Caco-2 (cell line): ENCODE measurements around the gene PCNA. TPM values are rescaled to one million over a fixed set of nuclear protein-coding genes. Genes with fewer than 3 reads are reported as not detected.

Experiments
- BruUV-seq: library from RNA; stranded (reverse); fragments of 400-500 nt; replicated peaks from 2 replicates; lab custom pipeline; 2021; lab: Mats Ljungman, UMichigan
- CTCF ChIA-PET: fragments of 300-600 bp; sonication (Branson Sonifier 250); formaldehyde crosslinking; loops from one replicate; lab custom pipeline; 2022; ENCODE audit warnings: antibody characterized with exemption; lab: Charles Lee
- POLR2A ChIA-PET: fragments of 300-600 bp; sonication (Branson Sonifier 250); formaldehyde crosslinking; loops from one replicate; lab custom pipeline; 2022; ENCODE audit warnings: antibody characterized with exemption; lab: Charles Lee
- DNase-seq, 2 experiments: peaks; one replicate each; pipeline versions ENCODE4 v3.0.0 to v3.0.0-alpha.2; 2020 to 2022
- H3K27me3 ChIP-seq: replicated peaks from 2 replicates; pipeline ENCODE4 v1.6.0; 2011; ENCODE audit warnings: low read length; ENCODE audit not compliant: control insufficient read depth, insufficient read depth
- H3K36me3 ChIP-seq: 2 replicates; pipeline ENCODE4 v1.5.1; 2011; ENCODE audit warnings: low read length; ENCODE audit not compliant: control insufficient read depth, insufficient read depth
- H3K4me1 ChIP-seq: fragments of 250-450 bp; sonication (Bioruptor Pico); 2 replicates; pipeline ENCODE4 v1.5.1; 2020; ENCODE audit warnings: mild to moderate bottlenecking
- H3K4me3 ChIP-seq: 2 replicates; pipeline ENCODE4 v1.5.1; 2011; ENCODE audit warnings: low read depth, mild to moderate bottlenecking, control low read depth, low read length
- H3K9me3 ChIP-seq: fragments of 250-450 bp; sonication (Bioruptor Pico); 2 replicates; pipeline ENCODE4 v1.5.1; 2020; ENCODE audit warnings: mild to moderate bottlenecking, moderate library complexity
- H3K27ac Mint-ChIP-seq: one replicate; pipeline ENCODE4 v1.8.0; 2022; ENCODE audit warnings: mixed read lengths; ENCODE audit not compliant: unreplicated experiment
- H3K27me3 Mint-ChIP-seq: one replicate; pipeline ENCODE4 v1.8.0; 2022; ENCODE audit warnings: mixed read lengths; ENCODE audit not compliant: insufficient read depth, unreplicated experiment
- H3K36me3 Mint-ChIP-seq: one replicate; pipeline ENCODE4 v1.8.0; 2022; ENCODE audit warnings: mild to moderate bottlenecking, mixed read lengths; ENCODE audit not compliant: insufficient read depth, unreplicated experiment
- H3K4me1 Mint-ChIP-seq: one replicate; pipeline ENCODE4 v1.8.0; 2022; ENCODE audit warnings: low read depth, mixed read lengths; ENCODE audit not compliant: unreplicated experiment
- H3K4me3 Mint-ChIP-seq: one replicate; pipeline ENCODE4 v1.8.0; 2022; ENCODE audit warnings: mild to moderate bottlenecking, moderate library complexity, mixed read lengths; ENCODE audit not compliant: unreplicated experiment
- H3K9me3 Mint-ChIP-seq: one replicate; pipeline ENCODE4 v1.8.0; 2022; ENCODE audit warnings: mixed read lengths; ENCODE audit not compliant: unreplicated experiment
- intact Hi-C: fragments of 100-400 bp; cut with micrococcal nuclease; formaldehyde crosslinking; loops from one replicate; pipeline ENCODE4 v1.10.0; 2022; ENCODE audit not compliant: unreplicated experiment
- total RNA-seq: library from RNA; stranded (reverse); gene quantifications from 2 replicates; pipeline ENCODE4 v1.2.3, GENCODE V29; 2022
- TF ChIP-seq, protein P1 (sequence below), 2 experiments: fragments of 200-600 bp in 1 of 2; IDR thresholded peaks; 1 replicate in 1 of 2; 2 replicates in 1 of 2; pipeline versions ENCODE4 v1.5.1 to v1.8.0; 2011 to 2022; ENCODE audit warnings: antibody characterized with exemption in 1 of 2, control low read depth in 1 of 2, inconsistent platforms in 1 of 2, low read depth in 1 of 2, low read length in 1 of 2, mild to moderate bottlenecking in 1 of 2, moderate library complexity in 1 of 2; ENCODE audit not compliant: insufficient read depth in 1 of 2, severe bottlenecking in 1 of 2, unreplicated experiment in 1 of 2

The PCNA gene
- total RNA-seq, 1 experiment from 2014 or later: 258 TPM

- H3K27me3 ChIP-seq: no peaks in the 10 kb centered on the region
- no peak for DNase-seq
- POLR2A ChIA-PET: no interaction called here
- Mint-ChIP-seq H3K9me3 (no peaks in the 10 kb centered on the region), H3K4me3 (no peak overlapping the region), H3K27ac (no peak overlapping the region), H3K36me3 (peaks cover 11% of the 10 kb centered on the region), H3K27me3 (no peaks in the 10 kb centered on the region), H3K4me1 (peaks cover 7% of the 10 kb centered on the region)
- CTCF ChIA-PET: interaction anchor here (1.9 kb wide), 1 partner anchor 17 kb away, joined by 4 read pairs; the partner anchor contains the start of gene CDS2
- TF ChIP-seq, protein P1, sequence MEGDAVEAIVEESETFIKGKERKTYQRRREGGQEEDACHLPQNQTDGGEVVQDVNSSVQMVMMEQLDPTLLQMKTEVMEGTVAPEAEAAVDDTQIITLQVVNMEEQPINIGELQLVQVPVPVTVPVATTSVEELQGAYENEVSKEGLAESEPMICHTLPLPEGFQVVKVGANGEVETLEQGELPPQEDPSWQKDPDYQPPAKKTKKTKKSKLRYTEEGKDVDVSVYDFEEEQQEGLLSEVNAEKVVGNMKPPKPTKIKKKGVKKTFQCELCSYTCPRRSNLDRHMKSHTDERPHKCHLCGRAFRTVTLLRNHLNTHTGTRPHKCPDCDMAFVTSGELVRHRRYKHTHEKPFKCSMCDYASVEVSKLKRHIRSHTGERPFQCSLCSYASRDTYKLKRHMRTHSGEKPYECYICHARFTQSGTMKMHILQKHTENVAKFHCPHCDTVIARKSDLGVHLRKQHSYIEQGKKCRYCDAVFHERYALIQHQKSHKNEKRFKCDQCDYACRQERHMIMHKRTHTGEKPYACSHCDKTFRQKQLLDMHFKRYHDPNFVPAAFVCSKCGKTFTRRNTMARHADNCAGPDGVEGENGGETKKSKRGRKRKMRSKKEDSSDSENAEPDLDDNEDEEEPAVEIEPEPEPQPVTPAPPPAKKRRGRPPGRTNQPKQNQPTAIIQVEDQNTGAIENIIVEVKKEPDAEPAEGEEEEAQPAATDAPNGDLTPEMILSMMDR (IDR thresholded peaks at IDR 0.05; ENCODE audit: insufficient read depth in 1 of 2, low read depth in 1 of 2, low read length in 1 of 2, severe bottlenecking in 1 of 2, unreplicated experiment in 1 of 2): no peak
- H3K4me3 ChIP-seq: no peak overlapping the region
- no peaks in the 10 kb centered on the region for H3K36me3 ChIP-seq
- no peaks in the 10 kb centered on the region for H3K9me3 ChIP-seq
- no peaks in the 10 kb centered on the region for H3K4me1 ChIP-seq
- no TSS peak for BruUV-seq
- intact Hi-C loops: no loop called here
Measured at GRCh38 chr20:5143851-5144250, 24.1 kb upstream of the PCNA start.

- Mint-ChIP-seq H3K27me3 (no peaks in the 10 kb centered on the region), H3K4me3 (no peak overlapping the region), H3K27ac (no peak overlapping the region), H3K9me3 (no peaks in the 10 kb centered on the region), H3K36me3 (peaks cover 6% of the 10 kb centered on the region), H3K4me1 (no peaks in the 10 kb centered on the region)
- Histone ChIP-seq H3K36me3 (no peaks in the 10 kb centered on the region), H3K9me3 (no peaks in the 10 kb centered on the region), H3K27me3 (no peaks in the 10 kb centered on the region), H3K4me1 (no peaks in the 10 kb centered on the region), H3K4me3 (no peak overlapping the region)
- POLR2A ChIA-PET: no interaction called here
- BruUV-seq: no TSS peak
- no peak for DNase-seq
- CTCF ChIA-PET: interaction anchor here (1.7 kb wide), 1 partner anchor 15 kb away, joined by 5 read pairs; the partner anchor contains the start of gene CDS2
- TF ChIP-seq, protein P1 (IDR thresholded peaks at IDR 0.05; ENCODE audit: insufficient read depth in 1 of 2, low read depth in 1 of 2, low read length in 1 of 2, severe bottlenecking in 1 of 2, unreplicated experiment in 1 of 2): no peak
- intact Hi-C loops: no loop called here
Measured at GRCh38 chr20:5141615-5142014, 21.9 kb upstream of the PCNA start.

- H3K9me3 ChIP-seq: no peaks in the 10 kb centered on the region
- Mint-ChIP-seq H3K4me1 (no peaks in the 10 kb centered on the region), H3K4me3 (no peak overlapping the region), H3K9me3 (no peaks in the 10 kb centered on the region), H3K27ac (no peak overlapping the region), H3K36me3 (peaks cover 6% of the 10 kb centered on the region), H3K27me3 (no peaks in the 10 kb centered on the region)
- no peaks in the 10 kb centered on the region for H3K27me3 ChIP-seq
- POLR2A ChIA-PET: no interaction called here
- no peak overlapping the region for H3K4me3 ChIP-seq
- TF ChIP-seq, protein P1 (IDR thresholded peaks at IDR 0.05; ENCODE audit: insufficient read depth in 1 of 2, low read depth in 1 of 2, low read length in 1 of 2, severe bottlenecking in 1 of 2, unreplicated experiment in 1 of 2): no peak
- no peaks in the 10 kb centered on the region for H3K36me3 ChIP-seq
- CTCF ChIA-PET: interaction anchor here (1.7 kb wide), 1 partner anchor 13 kb away, joined by 5 read pairs; the partner anchor contains the start of gene CDS2
- intact Hi-C loops: no loop called here
- no TSS peak for BruUV-seq
- H3K4me1 ChIP-seq: no peaks in the 10 kb centered on the region
- DNase-seq: no peak
Measured at GRCh38 chr20:5140195-5140594, 20.4 kb upstream of the PCNA start.
